ENCODE results near the gene RAMP3.

Gene RAMP3

DNA sequence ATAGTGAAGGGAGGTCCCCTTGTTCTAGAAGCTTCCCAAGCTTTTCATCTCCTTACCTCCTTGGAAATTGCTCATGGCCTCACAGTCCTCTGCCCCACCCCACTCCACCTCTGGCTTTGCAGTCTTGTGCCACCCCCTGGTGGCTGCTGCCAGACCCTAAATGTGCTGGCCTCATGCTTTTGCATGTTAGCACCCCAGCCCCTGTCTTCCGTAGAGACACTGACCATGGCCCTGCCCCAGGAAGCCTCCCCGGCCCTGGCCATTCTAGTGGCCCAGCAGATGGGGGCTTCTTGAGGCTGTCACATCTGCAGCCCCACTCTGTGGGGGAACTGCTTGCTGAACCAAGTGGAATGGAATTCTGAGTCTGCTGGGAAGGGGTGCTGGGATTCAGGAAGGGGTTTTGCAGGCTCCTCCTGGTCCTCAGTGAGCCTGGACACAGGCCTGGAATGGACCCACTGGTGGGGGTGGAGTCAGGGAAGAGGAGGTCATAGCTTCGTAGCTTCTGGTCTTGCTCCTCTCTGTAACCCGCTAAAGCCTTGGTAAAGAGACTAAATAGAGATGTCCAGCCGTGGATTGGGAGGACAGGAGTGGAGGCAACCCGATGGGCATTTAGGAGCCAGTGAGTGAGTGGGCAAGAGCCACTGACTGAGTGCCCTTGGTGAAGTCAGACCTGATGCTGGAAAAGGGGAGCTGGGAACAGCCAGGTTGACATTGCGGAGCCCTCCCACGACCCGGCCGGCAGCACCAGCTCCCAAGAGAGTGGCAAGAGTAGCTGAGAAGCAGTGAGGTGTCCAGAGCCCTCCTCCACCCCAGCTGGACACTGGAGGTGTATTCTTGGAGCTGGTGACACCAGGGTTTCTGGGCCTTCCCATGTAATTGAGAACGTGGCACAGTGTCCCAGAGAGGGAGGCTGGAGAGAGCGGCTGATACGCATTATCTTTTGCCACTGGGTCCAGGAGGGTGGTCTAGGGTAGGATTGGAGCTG is 20.9 kb downstream of the RAMP3 start:
- in situ Hi-C loops (cut with HindIII; ENCODE audit: low pct_unique_long_range_greater_than_20kb, low sequenced_read_pairs) = no loop called here
- no peak for TF ChIP-seq JUND (IDR thresholded peaks at IDR 0.05; ENCODE audit: low read depth)
- DNase-seq (ENCODE audit: low read depth in 1 of 2, low spot score in 1 of 2) = peak in 1 of 2 experiments; percentile 35

DNA sequence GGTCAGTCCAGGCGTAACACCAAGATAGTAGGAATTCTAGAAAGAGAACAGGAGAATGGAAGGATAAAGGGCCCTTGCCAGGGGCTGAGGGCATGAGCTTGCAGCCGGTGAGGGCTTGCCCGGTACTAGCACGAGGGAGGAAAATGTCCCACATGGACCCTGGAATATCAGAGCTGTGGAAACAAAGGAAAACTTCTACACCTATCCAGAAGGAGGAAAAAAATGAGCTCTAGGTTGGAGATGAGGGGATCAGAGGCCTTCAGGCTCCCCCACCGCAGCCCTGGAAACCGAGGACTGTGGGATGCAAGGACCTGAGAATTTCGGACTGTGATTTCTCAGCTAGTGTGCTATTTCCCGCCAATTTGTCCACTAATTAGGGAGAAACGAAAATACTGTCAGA is 22.1 kb downstream of the RAMP3 start:
- no peak for DNase-seq (ENCODE audit: low read depth in 1 of 2, low spot score in 1 of 2)
- in situ Hi-C loops (cut with HindIII; ENCODE audit: low pct_unique_long_range_greater_than_20kb, low sequenced_read_pairs) = no loop called here
- no peak for TF ChIP-seq JUND (IDR thresholded peaks at IDR 0.05; ENCODE audit: low read depth)

DNA sequence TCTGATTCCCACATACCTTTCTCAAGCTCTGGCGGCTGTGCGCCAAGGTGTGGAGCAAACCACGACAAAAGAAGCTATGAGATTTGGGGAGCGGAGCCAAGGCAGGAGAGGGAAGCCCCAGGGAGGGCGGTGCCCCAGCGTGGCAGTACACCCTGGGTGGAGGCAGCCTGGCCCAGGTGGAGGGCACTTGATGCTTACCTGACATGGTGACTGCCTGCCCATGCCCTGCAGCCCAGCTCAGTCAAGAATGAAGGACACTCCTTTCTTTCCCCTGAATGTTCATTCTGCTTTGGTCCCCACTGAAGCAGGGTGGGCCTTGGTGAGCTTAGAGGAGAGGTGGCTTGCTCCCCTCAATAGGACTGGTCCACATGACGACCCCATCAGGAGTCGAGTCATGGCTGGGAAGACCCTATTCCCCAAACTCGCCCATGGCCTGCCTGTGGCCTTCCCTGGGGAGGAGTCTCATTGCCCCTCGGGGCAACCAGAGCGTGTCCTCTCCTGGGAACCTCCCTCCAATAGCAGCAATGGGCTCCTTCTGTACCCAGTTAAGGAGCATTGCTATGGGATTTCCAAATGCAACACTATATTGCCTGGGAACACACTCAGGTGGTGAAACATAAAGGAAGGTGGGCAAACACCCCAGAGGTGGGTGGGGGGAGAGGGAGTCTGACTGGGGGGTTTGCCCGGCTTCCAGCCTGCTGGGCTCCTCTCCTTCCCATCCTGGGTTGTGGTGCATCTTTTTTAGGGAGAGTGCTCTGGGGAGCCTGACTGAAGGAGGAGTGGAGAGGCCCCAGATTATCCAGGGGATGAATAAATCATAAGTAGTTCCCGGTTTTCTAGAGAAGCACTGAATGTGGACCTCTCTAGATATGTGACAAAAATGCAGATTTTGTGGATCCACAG is 22.7 kb downstream of the RAMP3 start:
- no peak for TF ChIP-seq JUND (IDR thresholded peaks at IDR 0.05; ENCODE audit: low read depth)
- DNase-seq (ENCODE audit: low read depth in 1 of 2, low spot score in 1 of 2) = no peak
- in situ Hi-C loops (cut with HindIII; ENCODE audit: low pct_unique_long_range_greater_than_20kb, low sequenced_read_pairs) = no loop called here

DNA sequence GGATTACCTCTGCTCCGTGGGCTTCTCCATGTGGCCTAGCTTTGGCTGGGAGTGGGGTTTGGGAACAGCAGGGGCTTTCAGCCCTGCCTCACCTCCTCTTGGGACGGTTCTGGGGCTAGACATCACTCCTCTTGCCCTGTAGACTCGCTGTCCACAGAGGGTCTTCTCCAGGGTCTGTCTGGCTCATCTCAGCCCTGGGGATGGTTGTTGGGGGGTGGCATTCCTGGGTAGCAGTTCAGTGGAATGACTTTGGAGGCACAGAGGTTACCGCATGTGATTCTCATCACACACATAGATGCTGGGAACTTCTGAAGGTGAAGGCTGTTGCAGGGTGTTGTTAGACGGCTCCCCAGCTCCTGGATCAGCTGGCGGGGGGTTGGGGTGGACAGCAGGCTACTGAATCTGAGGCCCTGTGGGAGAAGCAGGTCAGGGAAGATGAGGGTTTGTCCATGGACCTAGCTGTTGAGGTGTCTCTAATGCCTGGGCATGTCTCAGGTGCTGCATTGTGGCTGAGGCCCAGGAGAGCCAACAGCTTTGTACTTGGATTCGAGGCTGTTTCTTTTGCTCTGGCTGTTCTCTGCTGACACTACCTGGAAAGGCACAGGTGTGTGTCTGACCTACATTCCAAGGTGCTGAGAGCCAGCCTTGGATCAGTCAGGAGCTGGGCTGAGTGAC is 23.8 kb downstream of the RAMP3 start:
- DNase-seq (ENCODE audit: low read depth in 1 of 2, low spot score in 1 of 2) = no peak
- in situ Hi-C loops (cut with HindIII; ENCODE audit: low pct_unique_long_range_greater_than_20kb, low sequenced_read_pairs) = no loop called here
- TF ChIP-seq JUND (IDR thresholded peaks at IDR 0.05; ENCODE audit: low read depth) = no peak

DNA sequence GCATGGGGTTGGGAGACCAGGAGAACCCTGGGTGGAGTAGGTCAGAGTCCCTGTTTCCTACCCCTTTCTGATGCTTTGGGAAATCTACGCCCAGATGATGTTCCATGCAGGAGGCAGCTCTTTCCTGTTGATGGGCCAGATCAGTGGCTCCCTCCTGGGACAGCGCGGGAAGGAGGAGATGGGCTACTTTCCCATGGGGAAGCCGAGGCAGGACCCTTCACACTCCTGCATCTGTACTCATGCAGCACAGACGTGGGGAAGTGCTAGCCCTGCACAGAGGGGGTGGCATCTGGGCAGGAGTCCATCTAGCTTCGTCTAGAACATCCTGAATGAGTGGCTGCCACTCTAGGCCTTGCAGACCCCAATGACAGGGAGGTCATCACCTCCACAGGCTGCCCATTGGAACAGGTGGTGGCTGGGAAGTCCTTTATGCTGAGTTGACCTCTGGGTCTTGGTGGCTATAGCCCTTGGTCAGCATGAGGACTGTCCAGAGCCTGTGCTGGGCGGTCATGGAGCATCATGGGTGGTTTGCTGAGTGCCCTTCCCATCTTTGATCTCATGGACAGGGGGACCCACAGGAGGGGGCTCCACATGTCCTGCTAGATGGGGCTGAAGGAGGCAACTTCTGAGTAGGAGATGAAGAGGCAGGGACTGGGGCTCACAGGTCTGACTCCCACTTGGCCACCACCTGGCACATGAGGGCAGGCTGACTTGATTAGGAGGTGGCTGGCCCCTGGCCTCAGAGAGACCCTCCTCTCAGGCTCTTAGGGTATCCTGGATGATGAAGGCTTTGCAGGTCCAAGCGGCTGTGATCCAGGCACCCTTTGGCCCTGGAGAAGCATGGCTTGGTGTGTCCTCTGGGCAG is 24.6 kb downstream of the RAMP3 start:
- no peak for TF ChIP-seq JUND (IDR thresholded peaks at IDR 0.05; ENCODE audit: low read depth)
- in situ Hi-C loops (cut with HindIII; ENCODE audit: low pct_unique_long_range_greater_than_20kb, low sequenced_read_pairs) = no loop called here
- no peak for DNase-seq (ENCODE audit: low read depth in 1 of 2, low spot score in 1 of 2)

DNA sequence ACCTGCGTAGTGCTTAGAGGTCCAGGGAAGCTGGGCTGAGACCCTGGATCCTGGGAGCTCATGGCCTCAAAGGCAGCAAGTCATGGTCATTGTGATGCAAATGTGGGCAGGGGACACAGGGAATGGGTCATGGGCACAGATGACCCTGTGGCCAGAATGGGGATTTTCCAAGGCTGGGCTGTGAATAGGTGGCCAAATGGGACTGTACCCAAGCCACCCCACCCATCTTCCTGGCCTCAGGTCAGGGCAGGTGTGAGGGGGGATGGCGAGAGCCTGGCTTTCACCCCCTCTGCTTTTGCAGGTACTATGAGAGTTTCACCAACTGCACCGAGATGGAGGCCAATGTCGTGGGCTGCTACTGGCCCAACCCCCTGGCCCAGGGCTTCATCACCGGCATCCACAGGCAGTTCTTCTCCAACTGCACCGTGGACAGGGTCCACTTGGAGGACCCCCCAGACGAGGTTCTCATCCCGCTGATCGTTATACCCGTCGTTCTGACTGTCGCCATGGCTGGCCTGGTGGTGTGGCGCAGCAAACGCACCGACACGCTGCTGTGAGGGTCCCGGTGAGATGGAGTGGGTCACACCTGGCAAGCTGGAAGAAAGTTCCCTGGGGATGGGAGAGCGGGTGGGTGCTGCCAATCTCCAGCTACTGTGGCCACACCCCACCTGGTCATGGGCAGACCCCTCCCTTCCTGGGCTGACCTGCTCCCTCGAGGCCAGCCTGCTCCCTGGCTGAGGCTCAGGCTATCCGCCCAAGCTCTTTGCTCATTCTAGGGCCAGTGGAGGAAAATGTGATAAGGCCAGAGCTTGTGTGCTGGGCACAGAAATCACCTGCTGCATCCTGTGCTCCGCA is 25.5 kb downstream of the RAMP3 start:
- DNase-seq (ENCODE audit: low read depth in 1 of 2, low spot score in 1 of 2) = no peak
- TF ChIP-seq JUND (IDR thresholded peaks at IDR 0.05; ENCODE audit: low read depth) = no peak
- in situ Hi-C loops (cut with HindIII; ENCODE audit: low pct_unique_long_range_greater_than_20kb, low sequenced_read_pairs) = no loop called here

DNA sequence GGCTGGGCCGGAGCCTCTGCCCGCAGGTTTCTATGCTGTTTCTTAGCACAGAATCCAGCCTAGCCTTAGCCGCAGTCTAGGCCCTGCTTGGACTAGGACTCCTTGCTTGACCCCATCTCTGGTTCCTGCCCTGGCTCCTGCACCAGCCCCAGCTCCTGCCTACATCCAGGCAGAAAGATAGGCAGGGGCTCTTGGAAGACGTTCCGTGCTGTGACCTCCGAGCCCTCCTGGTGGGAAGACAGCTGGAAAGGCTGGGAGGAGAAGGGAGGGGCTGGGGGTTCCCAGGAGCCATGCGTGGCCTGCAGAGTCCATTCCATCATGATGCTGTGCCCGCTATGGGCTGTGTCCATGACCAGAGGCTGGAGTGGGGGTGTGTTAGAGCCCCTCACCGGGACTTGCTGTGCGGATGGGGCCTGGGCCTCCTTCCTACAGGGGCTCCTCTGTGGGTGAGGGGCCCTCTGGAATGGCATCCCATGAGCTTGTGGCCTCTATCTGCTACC is 26.2 kb downstream of the RAMP3 start:
- in situ Hi-C loops (cut with HindIII; ENCODE audit: low pct_unique_long_range_greater_than_20kb, low sequenced_read_pairs) = no loop called here
- no peak for DNase-seq (ENCODE audit: low read depth in 1 of 2, low spot score in 1 of 2)
- no peak for TF ChIP-seq JUND (IDR thresholded peaks at IDR 0.05; ENCODE audit: low read depth)

DNA sequence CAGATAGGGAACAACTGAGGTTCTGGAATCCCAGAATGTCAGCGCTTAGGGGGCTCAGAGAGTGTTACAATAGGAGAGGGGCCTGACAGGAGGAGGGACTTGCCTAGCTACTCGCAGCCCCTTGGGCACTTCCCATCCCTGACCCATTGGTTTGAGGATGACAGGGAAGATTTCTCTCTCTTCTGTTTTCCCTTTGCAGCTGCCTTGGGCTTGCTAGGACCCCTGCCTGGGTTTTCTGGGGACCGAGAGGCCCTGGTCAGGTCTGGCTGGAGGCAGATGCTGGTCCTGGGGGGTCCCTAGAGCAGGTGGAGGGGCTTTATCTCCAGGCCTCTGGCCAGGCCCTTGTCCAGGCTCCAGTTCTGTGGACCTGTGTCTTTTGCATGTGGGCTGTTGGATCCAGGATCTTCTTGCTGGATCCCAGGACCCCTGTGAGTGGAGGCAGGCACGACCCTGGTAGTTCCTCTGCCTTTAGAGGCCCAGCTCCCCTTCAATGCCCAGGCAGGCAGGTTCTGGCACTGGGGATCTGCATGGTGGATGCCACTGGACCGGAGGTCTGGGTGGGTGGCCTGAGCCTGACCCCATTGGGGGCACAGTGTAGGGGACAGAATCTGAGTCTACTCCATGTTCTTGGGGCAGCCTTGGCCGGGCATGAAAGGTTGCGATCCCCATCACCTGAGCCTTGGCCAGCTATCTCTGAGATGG is 26.9 kb downstream of the RAMP3 start:
- in situ Hi-C loops (cut with HindIII; ENCODE audit: low pct_unique_long_range_greater_than_20kb, low sequenced_read_pairs) = no loop called here
- DNase-seq (ENCODE audit: low read depth in 1 of 2, low spot score in 1 of 2) = no peak
- TF ChIP-seq JUND (IDR thresholded peaks at IDR 0.05; ENCODE audit: low read depth) = no peak

DNA sequence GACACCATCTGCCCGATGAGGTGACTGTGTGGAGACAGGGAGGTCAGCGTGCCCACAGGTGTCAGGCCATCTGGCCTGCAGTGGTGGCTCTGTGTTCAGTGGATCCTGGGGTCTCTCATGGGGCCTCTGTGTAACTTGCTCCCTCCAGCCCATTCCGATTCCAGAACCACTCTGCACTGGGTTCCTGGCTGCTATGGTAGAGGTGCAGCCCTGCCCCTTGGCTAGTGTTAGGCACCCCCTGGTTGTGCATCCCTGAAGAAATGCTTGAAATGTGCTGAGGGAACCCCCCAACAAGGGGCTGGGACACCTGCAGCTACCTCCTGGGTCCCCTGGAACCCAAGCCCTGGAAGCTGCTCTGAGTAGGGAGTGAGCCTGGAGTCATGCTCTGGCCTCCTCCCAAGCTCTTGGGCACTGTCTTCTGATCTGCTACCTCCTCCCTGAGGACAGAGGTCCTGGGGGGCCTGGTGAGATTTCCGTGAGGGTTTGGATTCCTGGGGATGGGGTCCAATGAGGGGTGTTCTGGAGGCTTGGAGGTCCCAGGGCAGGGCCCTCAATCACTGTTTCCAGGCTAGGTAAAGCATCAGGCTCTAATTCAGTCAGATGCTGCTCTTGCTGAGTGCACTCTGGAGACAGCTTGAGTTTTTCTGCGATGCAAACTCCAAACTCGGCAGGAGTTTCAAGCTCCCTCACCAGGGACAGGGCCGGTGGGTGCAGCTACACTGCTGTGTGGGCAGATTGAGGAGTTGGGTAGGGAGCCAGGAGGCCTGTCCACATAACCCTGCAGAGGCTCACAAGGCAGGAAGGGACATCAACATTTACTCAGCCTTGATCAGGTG is 27.7 kb downstream of the RAMP3 start:
- in situ Hi-C loops (cut with HindIII; ENCODE audit: low pct_unique_long_range_greater_than_20kb, low sequenced_read_pairs) = no loop called here
- DNase-seq (ENCODE audit: low read depth in 1 of 2, low spot score in 1 of 2) = no peak
- TF ChIP-seq JUND (IDR thresholded peaks at IDR 0.05; ENCODE audit: low read depth) = no peak
